HCT116 (cell line): Measurements from ENCODE around the gene SLIT1. TPM values are rescaled to one million over a fixed set of nuclear protein-coding genes. Genes with fewer than 3 reads are reported as not detected.

Source experiments
- ATAC-seq: fragments of 200-7000 bp; cut with Tn5 transposase; 2 replicates; pipeline ENCODE4 v1.9.1; 2020; ENCODE audit warnings: mild to moderate bottlenecking, moderate library complexity
- BruUV-seq: library from RNA; stranded (reverse); fragments of 400-500 nt; replicated peaks from 2 replicates; lab custom pipeline; 2021; lab: Mats Ljungman, UMichigan
- CTCF ChIA-PET: fragments of 300-600 bp; sonication (Branson Sonifier 250); formaldehyde crosslinking; loops from one replicate; lab custom pipeline; 2021; ENCODE audit warnings: antibody characterized with exemption; lab: Charles Lee
- POLR2A ChIA-PET: fragments of 300-600, 350-600 bp; sonication (Branson Sonifier 250); formaldehyde crosslinking; loops from one replicate; lab custom pipeline; 2021; ENCODE audit warnings: antibody characterized with exemption; lab: Charles Lee
- RAD21 ChIA-PET, 2 experiments: fragments of 300-600 bp; sonication (Branson Sonifier 250); formaldehyde crosslinking; loops; one replicate each; lab custom pipeline; 2023; ENCODE audit warnings: low total read pairs in 2 of 2; ENCODE audit not compliant: uncharacterized antibody in 2 of 2, unreplicated experiment in 2 of 2, low non-redundant PET in 1 of 2; lab: Charles Lee
- DNase-seq: peaks from one replicate; pipeline ENCODE4 v3.0.0-alpha.2; 2010; ENCODE audit warnings: low read depth, low spot score
- H2AFZ ChIP-seq: fragments of 200-600 bp; shearing (Covaris generic), sonication (generic); 2 replicates; pipeline ENCODE4 v1.6.1; 2017; ENCODE audit warnings: low read depth, mixed run types, mixed read lengths, antibody characterized with exemption, low read length; ENCODE audit not compliant: poor library complexity, severe bottlenecking
- H3K27ac ChIP-seq: 2 replicates; pipeline ENCODE4 v1.5.1; 2012; ENCODE audit warnings: low read depth, low read length
- H3K27me3 ChIP-seq: fragments of 200-600 bp; sonication (generic); 2 replicates; pipeline ENCODE4 v1.6.1; 2016; ENCODE audit warnings: mixed run types, low read length, mixed read lengths; ENCODE audit not compliant: insufficient read depth
- H3K36me3 ChIP-seq, 2 experiments: fragments of 200-500 bp in 1 of 2; fragments of 200-600 bp in 1 of 2; sonication (Bioruptor generic) in 1 of 2; sonication (generic) in 1 of 2; 2 replicates each; pipeline versions ENCODE4 v1.5.1 to v1.6.1; 2014 to 2016; ENCODE audit warnings: low read length in 2 of 2, inconsistent platforms in 1 of 2, mixed read lengths in 1 of 2, mixed run types in 1 of 2; ENCODE audit not compliant: insufficient read depth in 2 of 2, control insufficient read depth in 1 of 2
- H3K4me1 ChIP-seq, 2 experiments: fragments of 200-600 bp in 1 of 2; sonication (generic) in 1 of 2; 2 replicates each; pipeline versions ENCODE4 v1.5.1 to v1.6.1; 2012 to 2017; ENCODE audit warnings: low read length in 2 of 2, inconsistent platforms in 1 of 2, mild to moderate bottlenecking in 1 of 2, mixed read lengths in 1 of 2, mixed run types in 1 of 2, moderate library complexity in 1 of 2; ENCODE audit not compliant: insufficient read depth in 2 of 2, control insufficient read depth in 1 of 2
- H3K4me2 ChIP-seq: fragments of 200-600 bp; sonication (generic); 2 replicates; pipeline ENCODE4 v1.6.1; 2017; ENCODE audit warnings: mixed run types, low read length, mixed read lengths
- H3K4me3 ChIP-seq, 2 experiments: fragments of 200-600 bp in 1 of 2; sonication (generic) in 1 of 2; replicated peaks in 1 of 2; 2 replicates each; pipeline ENCODE4 v1.5.1; 2011 to 2016; ENCODE audit warnings: low read length in 2 of 2, control low read depth in 1 of 2, low read depth in 1 of 2, mild to moderate bottlenecking in 1 of 2, mixed read lengths in 1 of 2, mixed run types in 1 of 2
- H3K79me2 ChIP-seq: fragments of 200-600 bp; sonication (generic); 2 replicates; pipeline ENCODE4 v1.6.1; 2017; ENCODE audit warnings: mild to moderate bottlenecking, mixed run types, low read length, moderate library complexity, mixed read lengths; ENCODE audit not compliant: insufficient read depth
- H3K9ac ChIP-seq: fragments of 200-600 bp; sonication (generic); 2 replicates; pipeline ENCODE4 v1.6.1; 2016; ENCODE audit warnings: low read length, mixed read lengths
- H3K9me2 ChIP-seq: fragments of 200-600 bp; sonication (generic), shearing (Covaris generic); 2 replicates; pipeline ENCODE4 v1.6.1; 2017; ENCODE audit warnings: mixed run types, mild to moderate bottlenecking, moderate library complexity; ENCODE audit not compliant: insufficient read depth
- H3K9me3 ChIP-seq, 2 experiments: fragments of 200-500 bp in 1 of 2; fragments of 200-600 bp in 1 of 2; sonication (Bioruptor generic) in 1 of 2; sonication (generic) in 1 of 2; 2 replicates each; pipeline ENCODE4 v1.6.1; 2014 to 2017; ENCODE audit warnings: low read length in 2 of 2, mixed read lengths in 2 of 2, inconsistent platforms in 1 of 2, low read depth in 1 of 2, mild to moderate bottlenecking in 1 of 2, mixed run types in 1 of 2, moderate library complexity in 1 of 2; ENCODE audit not compliant: control insufficient read depth in 1 of 2, insufficient read depth in 1 of 2
- H4K20me1 ChIP-seq: fragments of 200-600 bp; sonication (generic), shearing (Covaris generic); 2 replicates; pipeline ENCODE4 v1.6.1; 2017; ENCODE audit warnings: mixed run types, mild to moderate bottlenecking, moderate library complexity; ENCODE audit not compliant: insufficient read depth
- CEBPB ChIP-seq: IDR thresholded peaks from 2 replicates; pipeline ENCODE4 v1.6.1; 2012; ENCODE audit warnings: low read depth
- EGR1 ChIP-seq: IDR thresholded peaks from 2 replicates; pipeline ENCODE4 v1.6.1; 2012; ENCODE audit warnings: low read depth
- ELF1 ChIP-seq: IDR thresholded peaks from 2 replicates; pipeline ENCODE4 v1.6.1; 2012; ENCODE audit warnings: low read depth, borderline replicate concordance
- EZH2 ChIP-seq: fragments of 200-600 bp; sonication (generic); IDR thresholded peaks from 2 replicates; pipeline ENCODE4 v1.6.1; 2017; ENCODE audit warnings: antibody characterized with exemption, mixed run types
- EZH2phosphoT487 ChIP-seq: fragments of 200-600 bp; IDR thresholded peaks from 2 replicates; pipeline ENCODE4 v1.6.1; 2018; ENCODE audit warnings: antibody characterized with exemption, borderline replicate concordance
- FOSL1 ChIP-seq: IDR thresholded peaks from 2 replicates; pipeline ENCODE4 v1.6.1; 2012; ENCODE audit warnings: low read depth
- JUND ChIP-seq: IDR thresholded peaks from 2 replicates; pipeline ENCODE4 v1.6.1; 2012
- MAX ChIP-seq: IDR thresholded peaks from 2 replicates; pipeline ENCODE4 v1.6.1; 2012
- POLR2A ChIP-seq: IDR thresholded peaks from 2 replicates; pipeline ENCODE4 v1.7.0; 2011; ENCODE audit warnings: borderline replicate concordance; ENCODE audit not compliant: insufficient read depth, insufficient read length; ENCODE audit errors: extremely low read depth
- POLR2AphosphoS5 ChIP-seq: IDR thresholded peaks from 2 replicates; pipeline ENCODE4 v1.6.1; 2011; ENCODE audit warnings: mild to moderate bottlenecking, low read depth, low read length, moderate library complexity
- RAD21 ChIP-seq: IDR thresholded peaks from 2 replicates; pipeline ENCODE4 v1.6.1; 2012; ENCODE audit warnings: low read depth, mild to moderate bottlenecking
- SIN3A ChIP-seq: IDR thresholded peaks from 2 replicates; pipeline ENCODE4 v1.6.1; 2012; ENCODE audit warnings: low read depth
- SP1 ChIP-seq: IDR thresholded peaks from 2 replicates; pipeline ENCODE4 v1.6.1; 2012; ENCODE audit warnings: low read depth
- SRF ChIP-seq: IDR thresholded peaks from 2 replicates; pipeline ENCODE4 v1.6.1; 2012; ENCODE audit warnings: low read depth
- YY1 ChIP-seq: IDR thresholded peaks from 2 replicates; pipeline ENCODE4 v1.6.1; 2011; ENCODE audit warnings: low read length, low read depth, moderate library complexity, mild to moderate bottlenecking; ENCODE audit not compliant: insufficient replicate concordance; ENCODE audit errors: extremely low read depth
- ZBTB33 ChIP-seq: IDR thresholded peaks from 2 replicates; pipeline ENCODE4 v1.6.1; 2011; ENCODE audit warnings: mild to moderate bottlenecking, low read length, moderate library complexity; ENCODE audit not compliant: insufficient replicate concordance; ENCODE audit errors: extremely low read depth
- ZNF274 ChIP-seq: fragments of 200-500 bp; sonication (Bioruptor generic); IDR thresholded peaks from 2 replicates; pipeline ENCODE4 v1.6.1; 2014; ENCODE audit warnings: mild to moderate bottlenecking, low read depth, low read length, inconsistent platforms
- intact Hi-C: fragments of 100-400 bp; cut with micrococcal nuclease; formaldehyde crosslinking; loops from 2 replicates; pipeline ENCODE4 v1.10.0; 2022
- total RNA-seq: library from RNA; stranded (reverse); gene quantifications from one replicate; pipeline ENCODE4 v1.2.1, GENCODE V29; 2021; ENCODE audit not compliant: unreplicated experiment
- TF ChIP-seq, protein P1 (sequence below), 3 experiments: fragments of 200-600 bp in 1 of 3; sonication (generic) in 1 of 3; IDR thresholded peaks in 2 of 3; conservative IDR thresholded peaks in 1 of 3; 2 replicates each; pipeline ENCODE4 v1.5.1; 2012 to 2017; ENCODE audit warnings: low read depth in 2 of 3, low read length in 2 of 3, antibody characterized with exemption in 1 of 3, borderline replicate concordance in 1 of 3, control low read depth in 1 of 3, mild to moderate bottlenecking in 1 of 3, mixed read lengths in 1 of 3, mixed run types in 1 of 3, moderate library complexity in 1 of 3; ENCODE audit not compliant: insufficient read depth in 1 of 3
- TF ChIP-seq, protein P2 (sequence below): IDR thresholded peaks from 2 replicates; pipeline ENCODE4 v1.6.1; 2012; ENCODE audit warnings: low read depth
- TF ChIP-seq, protein P3 (sequence below): IDR thresholded peaks from 2 replicates; pipeline ENCODE4 v1.6.1; 2012

Gene SLIT1
- total RNA-seq, 1 experiment from 2014 or later: 0.42 TPM

- DNase-seq (no peak), ATAC-seq (no peak)
- Histone ChIP-seq H3K27me3 (no peaks in the 10 kb centered on the region), H4K20me1 (no peaks in the 10 kb centered on the region), H3K36me3 (no peaks in the 10 kb centered on the region), H3K27ac (no peak overlapping the region), H3K9me2 (no peaks in the 10 kb centered on the region), H2AFZ (no peak overlapping the region), H3K9me3 (peaks cover 6 to 12% of the 10 kb centered on the region in 2 experiments; a peak in 2 of 4 replicates), H3K4me1 (no peaks in the 10 kb centered on the region), H3K4me2 (no peak overlapping the region), H3K9ac (no peak overlapping the region), H3K4me3 (no peak overlapping the region), H3K79me2 (no peaks in the 10 kb centered on the region)
- ChIA-PET CTCF (interaction anchor here (0.8 to 1.7 kb wide), 2 partner anchors 13 to 15 kb away, joined by 3 to 4 read pairs; no protein-coding TSS in a partner anchor), POLR2A (no interaction called here), RAD21 (no interaction called here)
- TF ChIP-seq ZBTB33: no peak
- TF ChIP-seq SRF: no peak
- TF ChIP-seq FOSL1: no peak
- no peak for TF ChIP-seq POLR2A
- TF ChIP-seq, protein P1, sequence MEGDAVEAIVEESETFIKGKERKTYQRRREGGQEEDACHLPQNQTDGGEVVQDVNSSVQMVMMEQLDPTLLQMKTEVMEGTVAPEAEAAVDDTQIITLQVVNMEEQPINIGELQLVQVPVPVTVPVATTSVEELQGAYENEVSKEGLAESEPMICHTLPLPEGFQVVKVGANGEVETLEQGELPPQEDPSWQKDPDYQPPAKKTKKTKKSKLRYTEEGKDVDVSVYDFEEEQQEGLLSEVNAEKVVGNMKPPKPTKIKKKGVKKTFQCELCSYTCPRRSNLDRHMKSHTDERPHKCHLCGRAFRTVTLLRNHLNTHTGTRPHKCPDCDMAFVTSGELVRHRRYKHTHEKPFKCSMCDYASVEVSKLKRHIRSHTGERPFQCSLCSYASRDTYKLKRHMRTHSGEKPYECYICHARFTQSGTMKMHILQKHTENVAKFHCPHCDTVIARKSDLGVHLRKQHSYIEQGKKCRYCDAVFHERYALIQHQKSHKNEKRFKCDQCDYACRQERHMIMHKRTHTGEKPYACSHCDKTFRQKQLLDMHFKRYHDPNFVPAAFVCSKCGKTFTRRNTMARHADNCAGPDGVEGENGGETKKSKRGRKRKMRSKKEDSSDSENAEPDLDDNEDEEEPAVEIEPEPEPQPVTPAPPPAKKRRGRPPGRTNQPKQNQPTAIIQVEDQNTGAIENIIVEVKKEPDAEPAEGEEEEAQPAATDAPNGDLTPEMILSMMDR (IDR thresholded peaks at IDR 0.05 in 2 of 3, conservative IDR thresholded peaks at IDR 0.05 in 1 of 3; ENCODE audit: borderline replicate concordance in 1 of 3, insufficient read depth in 1 of 3, low read depth in 2 of 3, low read length in 2 of 3): no peak
- no peak for TF ChIP-seq ZNF274
- TF ChIP-seq EZH2: no peak
- no peak for TF ChIP-seq JUND
- TF ChIP-seq POLR2AphosphoS5: no peak
- TF ChIP-seq EZH2phosphoT487: no peak
- no peak for TF ChIP-seq SIN3A
- TF ChIP-seq, protein P2, sequence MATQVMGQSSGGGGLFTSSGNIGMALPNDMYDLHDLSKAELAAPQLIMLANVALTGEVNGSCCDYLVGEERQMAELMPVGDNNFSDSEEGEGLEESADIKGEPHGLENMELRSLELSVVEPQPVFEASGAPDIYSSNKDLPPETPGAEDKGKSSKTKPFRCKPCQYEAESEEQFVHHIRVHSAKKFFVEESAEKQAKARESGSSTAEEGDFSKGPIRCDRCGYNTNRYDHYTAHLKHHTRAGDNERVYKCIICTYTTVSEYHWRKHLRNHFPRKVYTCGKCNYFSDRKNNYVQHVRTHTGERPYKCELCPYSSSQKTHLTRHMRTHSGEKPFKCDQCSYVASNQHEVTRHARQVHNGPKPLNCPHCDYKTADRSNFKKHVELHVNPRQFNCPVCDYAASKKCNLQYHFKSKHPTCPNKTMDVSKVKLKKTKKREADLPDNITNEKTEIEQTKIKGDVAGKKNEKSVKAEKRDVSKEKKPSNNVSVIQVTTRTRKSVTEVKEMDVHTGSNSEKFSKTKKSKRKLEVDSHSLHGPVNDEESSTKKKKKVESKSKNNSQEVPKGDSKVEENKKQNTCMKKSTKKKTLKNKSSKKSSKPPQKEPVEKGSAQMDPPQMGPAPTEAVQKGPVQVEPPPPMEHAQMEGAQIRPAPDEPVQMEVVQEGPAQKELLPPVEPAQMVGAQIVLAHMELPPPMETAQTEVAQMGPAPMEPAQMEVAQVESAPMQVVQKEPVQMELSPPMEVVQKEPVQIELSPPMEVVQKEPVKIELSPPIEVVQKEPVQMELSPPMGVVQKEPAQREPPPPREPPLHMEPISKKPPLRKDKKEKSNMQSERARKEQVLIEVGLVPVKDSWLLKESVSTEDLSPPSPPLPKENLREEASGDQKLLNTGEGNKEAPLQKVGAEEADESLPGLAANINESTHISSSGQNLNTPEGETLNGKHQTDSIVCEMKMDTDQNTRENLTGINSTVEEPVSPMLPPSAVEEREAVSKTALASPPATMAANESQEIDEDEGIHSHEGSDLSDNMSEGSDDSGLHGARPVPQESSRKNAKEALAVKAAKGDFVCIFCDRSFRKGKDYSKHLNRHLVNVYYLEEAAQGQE: no peak
- TF ChIP-seq, protein P3, sequence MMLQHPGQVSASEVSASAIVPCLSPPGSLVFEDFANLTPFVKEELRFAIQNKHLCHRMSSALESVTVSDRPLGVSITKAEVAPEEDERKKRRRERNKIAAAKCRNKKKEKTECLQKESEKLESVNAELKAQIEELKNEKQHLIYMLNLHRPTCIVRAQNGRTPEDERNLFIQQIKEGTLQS: no peak
- no peak for TF ChIP-seq CEBPB
- TF ChIP-seq EGR1: no peak
- no peak for TF ChIP-seq SP1
- TF ChIP-seq ELF1: no peak
- no peak for TF ChIP-seq YY1
- TF ChIP-seq MAX: no peak
- no peak for TF ChIP-seq RAD21
- no TSS peak for BruUV-seq
- intact Hi-C loops: no loop called here
These were observed 175.0 kb downstream of the SLIT1 start for GRCh38 chr10:97010695-97011206.
